ENCODE results near the gene CD69. TPM values are rescaled to one million over a fixed set of nuclear protein-coding genes. Genes with fewer than 3 reads are reported as not detected.

The CD69 gene
- total RNA-seq, 1 donor from 2014 or later = 0.18 TPM

DNA sequence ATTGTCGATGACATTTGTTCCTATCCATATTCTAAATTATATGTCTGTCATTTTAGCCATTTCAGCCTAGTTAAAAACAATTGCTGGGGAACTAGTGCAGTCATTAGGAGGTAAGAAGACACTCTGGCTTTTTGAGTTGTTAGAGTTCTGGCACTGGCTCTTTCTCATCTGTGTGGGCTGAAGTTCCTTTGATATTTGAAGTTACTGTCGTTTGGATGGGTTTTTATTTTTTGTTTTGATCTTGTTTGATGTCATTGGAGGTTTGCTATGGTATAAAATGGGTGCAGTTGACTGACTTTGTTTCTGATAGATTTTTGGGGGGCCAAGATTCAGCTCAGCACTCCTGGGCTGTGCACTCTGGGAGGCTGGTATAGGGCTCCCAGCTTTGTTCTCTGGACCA lies 20.7 kb upstream of the CD69 start:
- H3K4me1 ChIP-seq (ENCODE audit: insufficient read depth, low read length) = no peaks in the 10 kb centered on the region
- H3K4me2 ChIP-seq (ENCODE audit: low read length) = no peak overlapping the region
- no peaks in the 10 kb centered on the region for H3K36me3 ChIP-seq (ENCODE audit: insufficient read depth, low read length)
- no peaks in the 10 kb centered on the region for H3K27me3 Mint-ChIP-seq (ENCODE audit: low read depth, unreplicated experiment)
- H3K27me3 ChIP-seq (ENCODE audit: insufficient read depth, low read length) = no peaks in the 10 kb centered on the region
- no peaks in the 10 kb centered on the region for H3K36me3 Mint-ChIP-seq (ENCODE audit: low read depth, unreplicated experiment)
- H3K27ac Mint-ChIP-seq (ENCODE audit: unreplicated experiment) = no peak overlapping the region
- no peaks in the 10 kb centered on the region for H3K4me1 Mint-ChIP-seq (ENCODE audit: low read depth, unreplicated experiment)
- no peaks in the 10 kb centered on the region for H3K9me3 Mint-ChIP-seq (ENCODE audit: unreplicated experiment)
- DNase-seq (ENCODE audit: low read depth) (no peak), FAIRE-seq (no peak)
- no peak overlapping the region for H3K9ac ChIP-seq (ENCODE audit: low read length)
- H2AFZ ChIP-seq (ENCODE audit: low read depth, low read length) = no peak overlapping the region
- H3K4me3 Mint-ChIP-seq (ENCODE audit: unreplicated experiment) = peak overlapping the region; percentile 6
- no peak overlapping the region for H3K4me3 ChIP-seq (ENCODE audit: insufficient read depth, low read depth, low read length)
- no peaks in the 10 kb centered on the region for H4K20me1 ChIP-seq (ENCODE audit: insufficient read depth, low read length)
- TF ChIP-seq, protein P1, sequence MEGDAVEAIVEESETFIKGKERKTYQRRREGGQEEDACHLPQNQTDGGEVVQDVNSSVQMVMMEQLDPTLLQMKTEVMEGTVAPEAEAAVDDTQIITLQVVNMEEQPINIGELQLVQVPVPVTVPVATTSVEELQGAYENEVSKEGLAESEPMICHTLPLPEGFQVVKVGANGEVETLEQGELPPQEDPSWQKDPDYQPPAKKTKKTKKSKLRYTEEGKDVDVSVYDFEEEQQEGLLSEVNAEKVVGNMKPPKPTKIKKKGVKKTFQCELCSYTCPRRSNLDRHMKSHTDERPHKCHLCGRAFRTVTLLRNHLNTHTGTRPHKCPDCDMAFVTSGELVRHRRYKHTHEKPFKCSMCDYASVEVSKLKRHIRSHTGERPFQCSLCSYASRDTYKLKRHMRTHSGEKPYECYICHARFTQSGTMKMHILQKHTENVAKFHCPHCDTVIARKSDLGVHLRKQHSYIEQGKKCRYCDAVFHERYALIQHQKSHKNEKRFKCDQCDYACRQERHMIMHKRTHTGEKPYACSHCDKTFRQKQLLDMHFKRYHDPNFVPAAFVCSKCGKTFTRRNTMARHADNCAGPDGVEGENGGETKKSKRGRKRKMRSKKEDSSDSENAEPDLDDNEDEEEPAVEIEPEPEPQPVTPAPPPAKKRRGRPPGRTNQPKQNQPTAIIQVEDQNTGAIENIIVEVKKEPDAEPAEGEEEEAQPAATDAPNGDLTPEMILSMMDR (IDR thresholded peaks at IDR 0.05; ENCODE audit: insufficient read depth, low read depth, low read length) = no peak
- no peak for TF ChIP-seq EZH2 (IDR thresholded peaks at IDR 0.05; ENCODE audit: insufficient read depth, low read length)
- no peaks in the 10 kb centered on the region for H3K9me3 ChIP-seq (ENCODE audit: insufficient read depth, low read depth, low read length)
- H3K79me2 ChIP-seq (ENCODE audit: insufficient read depth, low read length) = no peaks in the 10 kb centered on the region
- H3K27ac ChIP-seq (ENCODE audit: low read depth, low read length) = no peak overlapping the region

DNA sequence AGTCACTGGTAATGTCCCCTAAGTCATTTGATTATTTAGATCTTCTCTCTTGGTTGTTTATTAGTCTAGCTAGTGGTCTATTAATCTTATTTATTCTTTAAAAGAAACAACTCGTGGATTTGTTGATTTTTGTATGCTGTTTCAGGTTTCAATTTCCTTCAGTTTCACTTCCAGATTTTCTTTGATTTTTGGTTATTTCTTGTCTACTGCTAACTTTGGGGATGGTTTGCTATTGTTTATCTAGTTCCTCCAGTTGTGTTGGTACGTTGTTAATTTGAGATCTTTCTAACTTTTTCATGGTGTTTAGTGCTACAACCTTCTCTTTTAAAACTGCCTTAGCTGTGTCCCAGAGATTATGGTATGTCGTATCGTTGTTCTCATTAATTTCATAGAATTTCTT lies 18.5 kb upstream of the CD69 start:
- no peaks in the 10 kb centered on the region for H3K9me3 Mint-ChIP-seq (ENCODE audit: unreplicated experiment)
- no peak overlapping the region for H3K4me3 ChIP-seq (ENCODE audit: insufficient read depth, low read depth, low read length)
- no peak overlapping the region for H3K4me2 ChIP-seq (ENCODE audit: low read length)
- DNase-seq (ENCODE audit: low read depth) = no peak
- no peaks in the 10 kb centered on the region for H3K27me3 ChIP-seq (ENCODE audit: insufficient read depth, low read length)
- H3K4me1 ChIP-seq (ENCODE audit: insufficient read depth, low read length) = no peaks in the 10 kb centered on the region
- H3K9me3 ChIP-seq (ENCODE audit: insufficient read depth, low read depth, low read length) = no peaks in the 10 kb centered on the region
- H3K9ac ChIP-seq (ENCODE audit: low read length) = no peak overlapping the region
- no peak overlapping the region for H2AFZ ChIP-seq (ENCODE audit: low read depth, low read length)
- H3K36me3 ChIP-seq (ENCODE audit: insufficient read depth, low read length) = no peaks in the 10 kb centered on the region
- H4K20me1 ChIP-seq (ENCODE audit: insufficient read depth, low read length) = no peaks in the 10 kb centered on the region
- H3K4me3 Mint-ChIP-seq (ENCODE audit: unreplicated experiment) = no peak overlapping the region
- H3K36me3 Mint-ChIP-seq (ENCODE audit: low read depth, unreplicated experiment) = no peaks in the 10 kb centered on the region
- H3K27ac Mint-ChIP-seq (ENCODE audit: unreplicated experiment) = no peak overlapping the region
- H3K79me2 ChIP-seq (ENCODE audit: insufficient read depth, low read length) = no peaks in the 10 kb centered on the region
- FAIRE-seq = no peak
- TF ChIP-seq, protein P1 (IDR thresholded peaks at IDR 0.05; ENCODE audit: insufficient read depth, low read depth, low read length) = no peak
- no peak for TF ChIP-seq EZH2 (IDR thresholded peaks at IDR 0.05; ENCODE audit: insufficient read depth, low read length)
- H3K27ac ChIP-seq (ENCODE audit: low read depth, low read length) = no peak overlapping the region
- peaks cover 3% of the 10 kb centered on the region for H3K4me1 Mint-ChIP-seq (ENCODE audit: low read depth, unreplicated experiment)
- no peaks in the 10 kb centered on the region for H3K27me3 Mint-ChIP-seq (ENCODE audit: low read depth, unreplicated experiment)

DNA sequence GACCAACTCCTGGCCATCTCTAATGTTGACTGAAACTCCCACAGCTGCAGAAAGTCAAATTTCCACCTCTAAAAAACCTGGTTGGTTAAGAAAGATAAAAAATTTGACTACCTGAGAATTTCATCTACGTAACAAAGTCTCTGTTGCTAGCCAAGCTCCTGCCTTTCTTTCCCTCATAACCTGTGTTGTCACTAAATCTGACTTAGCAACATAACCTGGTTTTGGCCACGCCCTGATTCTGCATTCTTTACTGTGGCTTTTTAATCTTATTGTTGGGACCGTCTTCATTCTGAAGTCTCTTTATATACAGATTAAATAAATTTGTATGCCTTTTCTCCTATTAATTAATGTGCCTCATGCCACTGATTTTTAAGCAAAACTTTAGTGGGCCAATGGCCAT lies 16.1 kb upstream of the CD69 start:
- FAIRE-seq = no peak
- Mint-ChIP-seq H3K4me1 (ENCODE audit: low read depth, unreplicated experiment) (peaks cover 3% of the 10 kb centered on the region), H3K27me3 (ENCODE audit: low read depth, unreplicated experiment) (no peaks in the 10 kb centered on the region), H3K36me3 (ENCODE audit: low read depth, unreplicated experiment) (no peaks in the 10 kb centered on the region), H3K9me3 (ENCODE audit: unreplicated experiment) (no peaks in the 10 kb centered on the region), H3K27ac (ENCODE audit: unreplicated experiment) (no peak overlapping the region), H3K4me3 (ENCODE audit: unreplicated experiment) (no peak overlapping the region)
- no peak overlapping the region for H2AFZ ChIP-seq (ENCODE audit: low read depth, low read length)
- no peaks in the 10 kb centered on the region for H3K36me3 ChIP-seq (ENCODE audit: insufficient read depth, low read length)
- H3K4me1 ChIP-seq (ENCODE audit: insufficient read depth, low read length) = no peaks in the 10 kb centered on the region
- H3K4me2 ChIP-seq (ENCODE audit: low read length) = no peak overlapping the region
- H3K79me2 ChIP-seq (ENCODE audit: insufficient read depth, low read length) = no peaks in the 10 kb centered on the region
- TF ChIP-seq, protein P1 (IDR thresholded peaks at IDR 0.05; ENCODE audit: insufficient read depth, low read depth, low read length) = no peak
- TF ChIP-seq EZH2 (IDR thresholded peaks at IDR 0.05; ENCODE audit: insufficient read depth, low read length) = no peak
- no peaks in the 10 kb centered on the region for H4K20me1 ChIP-seq (ENCODE audit: insufficient read depth, low read length)
- no peak overlapping the region for H3K4me3 ChIP-seq (ENCODE audit: insufficient read depth, low read depth, low read length)
- no peak for DNase-seq (ENCODE audit: low read depth)
- no peak overlapping the region for H3K9ac ChIP-seq (ENCODE audit: low read length)
- no peaks in the 10 kb centered on the region for H3K9me3 ChIP-seq (ENCODE audit: insufficient read depth, low read depth, low read length)
- H3K27me3 ChIP-seq (ENCODE audit: insufficient read depth, low read length) = no peaks in the 10 kb centered on the region
- H3K27ac ChIP-seq (ENCODE audit: low read depth, low read length) = no peak overlapping the region

Measured in astrocyte (in vitro differentiated cells and primary cell).